Epidermal melanocyte (primary cell): ENCODE data around the gene AFF2.

Source experiments
- DNase-seq: peaks from one replicate; pipeline ENCODE4 v3.0.0; 2011; ENCODE audit warnings: low spot score; ENCODE audit not compliant: insufficient read length

AFF2 gene

DNA sequence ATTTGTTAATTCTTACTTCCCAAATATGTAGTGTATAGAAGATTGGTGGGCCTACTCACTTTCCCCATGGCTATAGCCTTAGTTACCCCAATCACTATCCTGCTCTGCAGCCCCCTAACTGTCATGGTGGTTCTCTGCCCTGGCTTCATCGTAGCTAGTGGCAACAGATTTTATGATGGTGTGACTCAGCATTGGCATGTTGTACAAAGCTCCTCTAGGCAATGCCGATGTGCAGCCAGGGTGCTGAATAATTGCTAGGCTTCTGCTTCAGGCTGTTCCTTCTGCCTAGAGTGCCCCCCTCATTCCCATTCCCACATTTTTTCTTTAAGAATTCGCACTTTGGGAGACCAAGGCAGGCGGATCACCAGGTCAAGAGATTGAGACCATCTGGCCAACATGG lies 35.2 kb downstream of the AFF2 start:
- no peak for DNase-seq

DNA sequence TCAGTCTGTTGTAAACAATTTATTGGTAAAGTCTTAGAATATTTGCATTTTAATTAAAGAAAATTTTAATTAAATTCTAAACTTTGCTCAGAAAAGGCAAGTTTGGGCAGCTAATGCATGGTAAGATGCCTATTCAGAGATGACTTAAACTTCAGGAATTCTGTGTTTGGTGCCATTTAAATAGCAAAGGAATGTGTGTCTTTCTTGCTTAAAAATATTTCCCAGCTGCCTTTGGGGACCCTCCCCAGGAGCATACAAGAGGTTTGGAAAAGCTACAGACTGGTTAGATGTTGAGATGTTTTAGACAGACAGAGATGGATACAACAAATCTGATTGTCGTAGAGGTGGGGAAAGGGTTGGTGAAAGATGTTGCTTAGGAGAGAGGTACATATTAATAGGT lies 36.5 kb downstream of the AFF2 start:
- DNase-seq, result no peak

DNA sequence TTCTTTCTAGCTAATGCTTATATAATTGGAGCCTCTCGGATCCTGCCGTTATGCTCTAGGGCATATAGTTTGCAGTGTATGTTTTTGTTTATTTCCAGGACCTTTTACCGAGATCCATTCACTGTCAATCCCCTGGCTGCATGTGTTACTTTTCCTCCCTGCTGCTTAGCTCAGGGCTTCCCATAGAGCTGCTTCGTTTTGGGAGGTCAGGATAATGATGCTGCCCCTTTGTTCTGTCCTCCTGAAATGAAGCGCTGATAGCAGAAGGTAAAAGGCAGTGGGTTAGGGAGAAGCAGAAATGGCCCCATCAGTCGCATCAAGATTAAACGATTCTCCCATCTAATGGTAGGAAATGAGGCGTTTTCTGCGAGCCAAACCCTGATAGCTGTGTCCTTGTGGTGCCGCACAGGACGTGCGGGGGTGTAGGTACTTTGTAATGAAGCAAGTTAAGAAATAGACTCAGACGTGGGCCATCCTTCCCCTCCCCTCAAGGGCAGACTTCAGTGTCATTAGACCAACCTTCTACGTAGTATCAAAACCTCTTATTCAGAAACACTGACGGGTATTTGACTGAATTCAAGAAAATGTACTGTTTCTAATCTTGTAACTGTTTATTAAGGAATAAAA lies 37.3 kb downstream of the AFF2 start:
- no peak for DNase-seq

DNA sequence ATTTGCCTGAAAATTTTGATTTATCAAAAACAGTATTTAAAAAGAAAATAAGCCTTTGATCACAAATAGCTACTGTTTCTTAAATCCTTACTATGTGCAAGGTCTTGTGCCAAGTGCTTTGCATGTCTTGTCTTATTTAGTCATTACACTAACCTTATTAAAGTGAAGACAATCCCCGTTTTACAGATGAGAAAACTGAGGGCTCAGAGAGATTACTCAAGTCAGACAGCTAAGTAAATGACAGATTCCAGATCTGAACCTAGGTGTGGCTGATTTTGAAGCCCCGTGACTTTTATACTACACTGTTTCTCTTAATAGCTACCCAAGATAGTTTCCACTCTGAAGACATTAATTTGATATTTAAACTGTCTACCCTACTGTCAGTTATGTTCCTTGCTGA lies 38.2 kb downstream of the AFF2 start:
- DNase-seq, result no peak

DNA sequence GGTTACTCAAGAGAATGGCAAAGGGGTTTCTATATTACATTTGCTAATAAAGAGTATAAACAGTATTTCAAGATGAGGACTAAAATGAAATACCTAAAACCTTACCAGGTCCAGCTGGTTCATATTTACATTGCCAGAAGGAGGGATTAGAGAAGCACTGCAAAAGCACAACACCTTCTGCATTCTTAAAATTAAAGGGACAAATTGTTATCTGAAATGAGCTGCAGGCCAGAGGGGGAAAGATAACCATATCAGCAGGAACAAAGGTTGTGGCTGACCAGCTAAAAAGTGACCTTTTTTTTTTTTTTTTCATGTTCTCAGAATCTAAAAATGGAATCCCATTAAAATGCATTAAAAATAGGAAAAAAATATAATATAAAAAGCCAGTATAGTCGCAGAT lies 39.7 kb downstream of the AFF2 start:
- no peak for DNase-seq

DNA sequence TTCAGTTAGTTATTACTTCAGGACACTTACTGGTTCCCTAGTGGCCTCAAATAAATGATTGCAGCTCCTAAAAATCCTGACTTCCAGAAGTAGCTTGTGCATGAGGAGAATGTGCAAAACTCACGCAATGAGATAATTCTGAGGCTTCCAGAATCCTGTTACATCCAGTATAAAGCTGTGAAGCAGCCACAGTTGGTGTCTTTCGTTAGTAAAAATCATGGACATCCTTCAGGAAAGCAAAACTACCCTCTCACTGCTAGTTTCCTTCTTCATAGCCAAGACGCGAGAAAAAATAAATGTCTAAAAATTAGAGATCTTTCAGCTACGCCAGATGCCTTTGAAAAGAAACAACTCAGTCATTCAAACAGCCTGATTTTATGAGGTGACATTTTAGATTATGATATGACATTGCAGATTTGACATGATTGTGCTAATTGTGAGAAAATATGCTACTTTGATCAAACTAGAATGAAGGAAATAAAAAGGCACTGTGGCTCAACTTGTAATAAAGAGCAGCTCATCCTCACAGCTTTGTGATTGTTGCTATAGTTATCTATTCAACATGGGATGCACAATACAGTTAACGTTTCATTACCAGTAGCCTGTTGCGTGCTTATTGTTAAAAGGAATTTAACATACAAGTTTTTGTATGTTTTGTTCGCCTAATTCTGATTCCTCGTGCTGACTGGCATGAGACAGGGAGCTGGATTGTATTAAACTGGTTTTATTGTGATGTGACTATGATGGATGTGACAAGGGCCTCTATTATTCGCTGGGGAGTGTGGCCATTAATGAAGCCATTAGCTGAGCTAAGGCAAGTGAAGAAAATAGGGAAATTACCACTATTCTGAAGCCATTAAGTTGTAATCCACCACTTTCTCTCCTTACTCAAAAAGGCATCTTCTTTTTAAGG lies 40.5 kb downstream of the AFF2 start:
- no peak for DNase-seq

DNA sequence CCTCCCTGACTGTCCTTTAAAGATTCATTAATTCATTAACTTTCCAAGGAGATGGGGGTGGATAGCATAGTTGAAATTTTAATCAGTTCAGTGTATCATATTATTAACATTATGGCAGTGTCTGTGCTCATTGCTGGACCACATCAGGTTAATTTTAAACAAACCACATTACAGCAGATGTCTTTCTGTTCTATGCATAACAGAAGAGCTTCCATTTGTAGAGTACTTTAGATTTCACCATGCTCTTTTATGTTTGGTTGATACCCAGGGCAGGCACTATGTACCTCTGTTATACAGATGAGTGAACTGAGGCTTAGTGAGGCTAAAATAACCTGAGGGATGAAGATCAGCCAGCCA lies 41.1 kb downstream of the AFF2 start:
- DNase-seq, result no peak

DNA sequence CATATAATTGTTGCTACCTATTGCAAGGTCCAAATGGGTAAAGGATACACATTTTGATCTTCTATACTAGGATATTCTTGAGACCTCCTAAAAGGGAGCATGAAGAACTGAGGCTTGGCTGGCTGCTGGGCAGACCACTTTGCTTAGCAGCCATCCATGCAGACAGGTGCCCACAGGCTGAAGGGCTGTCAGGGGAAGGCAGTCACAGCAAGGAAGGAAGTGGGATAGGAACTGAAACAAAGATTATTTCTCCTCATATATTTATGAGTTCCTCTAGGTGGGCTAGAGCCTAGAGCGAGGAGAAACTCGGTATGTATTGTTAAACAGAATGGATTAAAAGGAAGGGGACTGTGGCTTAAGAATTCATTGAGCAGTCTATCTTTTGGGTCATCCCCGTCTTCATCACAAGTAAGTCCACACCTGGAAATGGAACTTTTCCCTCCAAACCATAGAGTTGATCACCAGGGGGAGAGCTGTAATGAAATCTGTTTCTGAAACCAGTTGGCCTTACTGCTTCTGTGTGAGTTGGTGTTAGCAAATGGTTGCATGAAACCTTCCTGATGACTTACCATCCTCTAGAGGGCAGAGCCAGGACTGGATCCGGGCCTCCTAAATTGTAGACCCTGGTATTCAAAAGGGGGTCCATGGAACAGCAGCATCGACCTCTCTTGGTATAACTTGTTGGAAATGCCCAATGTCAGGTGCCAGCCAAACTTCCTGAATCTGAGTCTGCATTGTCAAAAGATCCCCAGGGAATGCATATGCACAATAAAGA lies 42.3 kb downstream of the AFF2 start:
- DNase-seq, result no peak

DNA sequence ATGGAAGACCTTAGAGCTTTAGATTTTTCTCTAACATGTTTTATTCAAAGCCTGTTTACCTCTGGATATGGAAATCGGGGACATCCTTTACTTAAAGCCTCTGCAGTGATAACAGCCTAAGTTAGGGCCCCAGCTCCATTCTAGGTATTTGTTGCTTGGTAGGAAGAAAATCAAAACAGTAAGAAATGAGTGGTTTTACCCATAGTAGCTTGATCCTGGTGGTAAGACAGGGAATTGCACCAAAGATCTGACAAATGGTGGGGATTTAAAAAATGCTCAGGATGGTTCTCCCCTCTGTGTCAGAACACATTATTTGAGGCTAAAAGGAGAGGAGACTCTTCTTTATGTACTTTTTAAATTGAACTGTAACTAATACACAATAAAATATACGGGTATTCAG lies 52.4 kb downstream of the AFF2 start:
- DNase-seq, result no peak

DNA sequence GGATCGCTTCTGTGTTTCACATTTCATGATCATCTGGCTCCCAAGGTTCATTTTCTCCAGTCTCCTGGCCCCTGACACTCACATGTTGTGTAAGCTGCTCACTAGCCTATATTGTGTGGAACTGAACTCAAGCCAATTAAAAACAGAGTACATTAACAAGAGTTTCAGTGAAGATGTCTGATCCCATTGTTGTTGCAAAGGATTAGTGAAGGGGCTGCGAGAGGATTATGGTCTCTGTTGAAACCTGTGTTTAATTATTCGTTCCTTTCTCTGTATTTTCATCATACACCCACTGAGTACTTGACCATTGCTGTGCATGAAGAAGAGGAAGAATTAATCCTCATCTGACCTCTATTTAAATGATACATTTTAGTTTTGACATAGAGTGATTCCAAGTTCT lies 54.7 kb downstream of the AFF2 start:
- DNase-seq, result no peak

DNA sequence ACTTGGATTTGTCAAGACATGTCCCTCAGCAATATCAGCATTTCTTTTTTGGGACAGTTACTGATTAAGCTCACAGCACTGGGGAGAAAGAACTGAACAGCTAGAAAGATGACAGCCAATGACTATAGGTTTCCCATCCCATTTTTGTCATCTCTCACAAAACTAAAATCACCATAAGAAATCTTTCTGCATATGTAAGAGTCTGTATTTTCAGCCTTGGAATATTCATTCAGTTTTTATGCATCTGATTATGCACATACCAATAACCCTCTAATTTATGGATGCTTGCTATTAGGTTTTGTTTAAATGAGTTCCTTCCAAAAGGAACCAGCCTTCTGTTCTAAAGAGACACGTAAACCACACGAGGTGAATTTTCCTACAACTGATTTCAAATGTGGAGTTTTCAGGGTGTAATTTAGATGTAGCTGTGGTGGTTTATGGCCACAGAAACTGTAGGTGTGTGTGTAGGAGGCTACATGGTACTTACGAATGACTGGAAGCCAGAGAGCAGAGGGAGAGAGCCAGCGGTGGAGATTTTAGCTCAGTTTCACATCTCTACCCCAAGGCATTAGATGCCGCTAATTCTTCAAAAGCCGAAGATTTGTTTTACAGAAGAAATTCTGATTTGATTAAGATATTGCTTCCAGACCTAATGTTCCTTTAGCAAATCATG lies 55.3 kb downstream of the AFF2 start:
- no peak for DNase-seq

DNA sequence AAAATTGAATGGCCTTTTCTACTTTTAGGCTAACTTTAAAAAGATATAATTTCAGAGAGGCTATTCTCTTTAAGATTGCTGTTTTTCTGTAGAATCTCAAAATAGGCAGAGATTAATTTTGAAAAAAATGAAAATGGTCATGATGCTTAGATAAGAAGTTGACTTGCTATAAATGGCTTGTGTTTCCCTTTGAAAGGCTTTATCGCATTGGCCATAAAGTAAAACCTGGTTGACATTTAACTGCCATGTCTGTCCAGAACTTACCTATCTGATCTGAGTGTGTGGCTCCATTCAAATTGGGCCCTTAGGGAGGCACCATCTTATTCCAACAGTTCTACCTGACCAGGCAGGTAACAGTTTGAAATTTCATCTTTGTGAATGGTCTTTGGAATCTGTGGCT lies 56.1 kb downstream of the AFF2 start:
- no peak for DNase-seq

DNA sequence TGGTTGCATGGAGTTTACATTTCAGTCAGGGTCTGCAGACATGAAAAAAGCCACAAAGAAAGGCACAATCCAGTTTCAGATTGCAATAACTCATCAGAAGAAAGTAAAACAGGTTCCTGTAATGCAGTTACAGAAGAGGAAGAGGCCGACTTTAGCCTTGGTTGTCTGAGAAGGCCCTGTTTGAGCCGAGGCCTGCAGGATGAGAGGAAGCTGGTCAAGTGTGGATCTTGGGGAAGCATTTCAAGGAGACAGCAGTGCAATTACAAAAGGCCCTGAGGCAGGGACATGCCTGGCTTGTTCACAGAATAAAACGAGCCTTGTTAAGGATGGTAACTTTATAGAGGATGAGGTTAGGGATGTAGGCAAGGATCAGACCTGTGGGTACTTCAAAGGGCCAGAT lies 62.4 kb downstream of the AFF2 start:
- DNase-seq, result no peak

DNA sequence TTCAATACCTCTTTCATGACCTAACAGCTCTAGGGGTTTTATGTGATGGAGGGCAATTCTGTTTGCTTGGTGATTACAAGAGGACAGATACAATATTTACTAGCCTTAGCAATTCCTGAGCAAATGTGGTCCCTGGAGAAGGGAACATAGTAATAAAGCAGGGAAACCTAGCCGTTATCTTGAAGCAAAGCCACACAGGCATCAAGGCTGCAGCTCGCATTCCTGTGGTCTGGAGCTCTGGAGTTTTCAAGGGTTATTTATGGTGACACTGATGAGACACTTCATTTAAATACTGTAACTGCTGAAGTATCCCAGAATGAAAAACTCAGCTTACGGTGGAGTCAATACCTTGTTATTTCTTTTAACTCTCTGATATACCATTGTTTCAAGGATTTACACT lies 66.8 kb downstream of the AFF2 start:
- no peak for DNase-seq

DNA sequence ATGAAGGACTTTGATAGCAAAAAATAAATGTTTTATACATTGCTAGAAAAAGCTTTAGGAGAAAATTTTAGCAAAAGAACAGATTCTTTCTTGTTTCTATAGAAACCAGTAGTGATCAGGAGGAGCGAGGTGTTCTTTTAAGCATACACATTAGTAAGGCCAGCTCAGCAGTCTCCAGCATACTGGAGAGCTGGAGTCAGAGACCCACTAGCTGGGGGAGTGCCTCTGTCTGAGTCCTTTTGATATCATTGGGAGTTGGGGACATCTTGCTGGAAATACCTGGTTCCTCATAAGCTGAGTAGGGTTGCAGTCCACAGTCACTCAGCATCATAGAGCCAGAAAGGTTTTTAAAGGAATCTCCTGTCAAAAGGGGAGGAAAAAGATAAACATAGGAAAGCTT lies 67.4 kb downstream of the AFF2 start:
- no peak for DNase-seq

DNA sequence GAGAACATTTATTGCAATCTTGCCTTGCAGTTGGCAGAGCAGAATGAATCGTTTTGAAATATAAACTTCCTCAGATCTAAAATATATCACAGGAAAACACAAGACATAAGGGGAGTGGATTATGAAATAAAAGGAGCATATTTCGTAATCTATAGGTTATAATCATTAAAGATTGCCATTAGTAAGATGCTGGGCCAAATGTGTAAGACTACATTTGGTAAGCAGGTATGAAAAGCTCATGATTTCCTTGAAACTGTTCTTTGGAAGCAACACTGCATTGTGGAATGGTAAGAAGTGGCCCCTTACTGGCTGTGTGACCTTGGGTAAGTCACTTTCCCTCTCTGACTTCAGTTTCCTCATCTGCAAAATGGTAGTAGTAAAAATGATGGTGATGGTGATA lies 68.3 kb downstream of the AFF2 start:
- DNase-seq, result no peak

DNA sequence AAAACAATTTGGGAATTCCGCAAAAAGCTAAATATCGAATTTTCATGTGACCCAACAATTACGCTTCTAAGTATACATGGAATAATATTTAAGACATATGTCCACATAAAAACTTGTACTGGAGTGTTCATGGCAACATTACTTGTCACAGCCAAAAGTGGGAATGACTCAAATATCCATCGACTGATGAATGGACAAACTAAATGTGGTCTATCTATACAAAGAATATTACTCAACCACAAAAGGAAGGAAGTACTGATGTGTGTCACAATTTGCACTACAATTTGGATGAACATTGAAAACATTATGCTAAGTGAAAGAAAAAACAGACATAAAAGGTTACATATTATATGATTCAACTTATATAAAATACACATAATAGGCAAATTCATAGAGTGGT lies 71.9 kb downstream of the AFF2 start:
- DNase-seq, result no peak

DNA sequence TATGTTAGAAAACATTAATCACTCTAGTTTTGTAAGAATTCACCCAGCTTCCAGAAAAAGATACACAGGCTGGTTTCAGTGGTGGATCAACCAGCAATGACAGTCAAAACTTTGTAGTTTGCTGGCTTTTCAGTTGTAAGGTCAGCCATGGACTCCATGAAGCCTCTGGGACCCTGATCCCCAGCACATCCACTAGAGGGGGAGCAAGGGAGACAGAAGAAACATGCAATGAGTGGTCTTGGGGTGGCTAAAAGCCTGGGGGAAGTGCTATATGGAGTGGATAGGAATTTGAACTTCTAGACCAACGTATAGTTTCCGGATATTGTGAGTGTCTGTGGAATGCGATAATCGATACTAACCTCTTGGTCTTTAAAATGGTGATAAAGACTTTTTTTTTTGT lies 72.7 kb downstream of the AFF2 start:
- no peak for DNase-seq

DNA sequence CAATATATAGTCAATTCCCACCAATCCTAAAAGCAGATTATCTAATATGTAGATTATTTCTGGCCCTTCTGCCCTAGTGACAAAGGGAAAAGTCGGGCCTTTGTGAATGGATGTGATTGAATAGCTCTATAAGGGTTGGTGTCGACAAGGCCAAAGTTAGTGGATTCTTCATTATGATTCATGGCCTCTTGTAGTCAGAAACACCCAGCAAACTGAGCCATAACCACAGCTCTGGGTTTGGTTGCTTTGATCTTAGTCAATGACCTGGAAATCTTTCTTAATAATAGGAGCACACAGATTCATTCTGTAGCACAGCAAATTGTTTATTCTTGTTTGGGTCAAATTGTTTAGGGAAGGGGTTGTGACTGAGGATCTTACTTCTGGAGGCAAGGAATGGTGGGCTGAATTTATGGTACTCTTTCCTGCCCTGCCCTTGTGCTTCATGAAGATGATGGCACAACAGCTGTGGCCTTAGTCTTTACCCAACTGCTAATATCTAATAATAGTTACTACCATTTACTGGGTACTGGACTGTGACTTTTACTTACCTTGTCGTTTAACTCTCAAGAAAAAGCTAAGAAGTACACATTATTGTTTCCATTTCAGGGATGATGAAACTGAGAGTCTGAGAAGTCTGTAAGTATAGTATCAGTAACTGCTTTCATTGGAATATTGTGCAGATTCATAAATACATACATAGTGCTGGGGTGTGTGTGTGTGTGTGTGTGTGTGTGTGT lies 74.0 kb downstream of the AFF2 start:
- no peak for DNase-seq

DNA sequence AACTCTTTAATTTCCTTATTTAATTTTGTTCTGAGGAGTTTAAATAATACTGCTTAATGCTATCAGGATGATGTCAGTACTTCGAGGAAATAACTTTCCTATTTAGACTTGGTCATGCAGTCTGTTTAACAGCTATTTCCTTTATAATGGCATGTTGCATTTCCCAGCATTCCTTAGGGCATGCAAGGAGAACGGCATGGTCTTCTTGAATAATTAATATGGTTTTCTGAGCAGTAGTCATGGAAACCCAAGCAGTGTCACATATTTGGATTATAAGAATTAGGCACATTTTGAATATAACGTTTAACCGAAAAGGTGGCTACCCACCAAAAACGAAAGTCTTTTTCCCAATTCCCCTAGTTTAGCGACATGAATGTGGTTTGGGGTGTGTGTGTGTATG lies 76.0 kb downstream of the AFF2 start:
- no peak for DNase-seq

DNA sequence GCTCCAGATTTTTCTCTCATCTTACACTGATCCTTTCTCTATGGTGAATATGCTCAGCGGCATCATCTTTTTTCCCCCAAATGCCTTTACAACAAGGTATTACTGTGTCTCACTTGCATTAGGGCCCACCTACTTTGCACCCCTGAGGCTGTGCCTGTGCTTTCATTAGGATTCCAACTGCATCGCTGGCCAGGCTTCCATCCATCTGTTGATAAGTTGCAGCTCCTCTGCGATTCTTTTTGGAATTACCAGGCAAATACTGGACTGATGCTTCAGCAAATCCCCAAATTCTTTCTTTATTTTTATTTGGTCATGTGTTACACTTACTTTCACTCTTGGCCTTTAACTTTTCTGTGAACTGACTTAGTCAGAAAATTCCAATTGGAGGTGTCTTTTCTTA lies 77.3 kb downstream of the AFF2 start:
- no peak for DNase-seq
